Measurements from ENCODE around the gene UPF2. TPM values are rescaled to one million over a fixed set of nuclear protein-coding genes. Genes with fewer than 3 reads are reported as not detected.

UPF2 gene
- total RNA-seq, 4 donors from 2014 or later = 20.6 to 24.8 (median 21.9) TPM

- intact Hi-C loops (cut with DNase I; ENCODE audit: low total_unique reads) = no loop called here
Observed at GRCh38 chr10:11910102-11910501, 132.5 kb downstream of the UPF2 start.

GRCh38 chr10:11909618-11910017 is 133.0 kb downstream of the UPF2 start:
- TF ChIP-seq POLR2A (IDR thresholded peaks at IDR 0.05) = no peak
- TF ChIP-seq CTCF (IDR thresholded peaks at IDR 0.05) = no peak
- WGBS, 2 donors = 75 to 78% methylated on average over 10 of the region's 10 CpGs
- intact Hi-C loops (cut with DNase I; ENCODE audit: low total_unique reads) = no loop called here
- no peak for DNase-seq (ENCODE audit: low spot score in 2 of 2)
- no peak overlapping the region for H3K4me3 ChIP-seq (ENCODE audit: low read depth, poor library complexity, severe bottlenecking)

More at GRCh38 chr10:11910102-11910501, 132.5 kb downstream of the UPF2 start:
- WGBS, 2 donors = 81 to 83% methylated on average over 10 of the region's 10 CpGs
- no peak for DNase-seq (ENCODE audit: low spot score in 2 of 2)
- TF ChIP-seq CTCF (IDR thresholded peaks at IDR 0.05) (no peak), POLR2A (IDR thresholded peaks at IDR 0.05) (no peak)
- no peak overlapping the region for H3K4me3 ChIP-seq (ENCODE audit: low read depth, poor library complexity, severe bottlenecking)

- no peak for TF ChIP-seq POLR2A (IDR thresholded peaks at IDR 0.05)
- no peak for TF ChIP-seq CTCF (IDR thresholded peaks at IDR 0.05)
- H3K4me3 ChIP-seq (ENCODE audit: low read depth, poor library complexity, severe bottlenecking) = no peak overlapping the region
- no peak for DNase-seq (ENCODE audit: low spot score in 2 of 2)
- intact Hi-C loops (cut with DNase I; ENCODE audit: low total_unique reads) = no loop called here
- 93 to 95% methylated on average over 11 of the region's 11 CpGs for WGBS, 2 donors
Observed at GRCh38 chr10:11908991-11909390, 133.6 kb downstream of the UPF2 start.

- WGBS, 2 donors = 89 to 93% methylated on average over 10 of the region's 10 CpGs
Observed at GRCh38 chr10:11908536-11908935, 134.1 kb downstream of the UPF2 start.

GRCh38 chr10:11907914-11908313 is 134.7 kb downstream of the UPF2 start:
- DNase-seq (ENCODE audit: low spot score in 2 of 2) = no peak
- 88 to 95% methylated on average over 15 to 18 of the region's 18 CpGs for WGBS, 2 donors
- no peak for TF ChIP-seq CTCF (IDR thresholded peaks at IDR 0.05)
- no peak for TF ChIP-seq POLR2A (IDR thresholded peaks at IDR 0.05)

More at GRCh38 chr10:11908536-11908935, 134.1 kb downstream of the UPF2 start:
- H3K4me3 ChIP-seq (ENCODE audit: low read depth, poor library complexity, severe bottlenecking) = no peak overlapping the region
- intact Hi-C loops (cut with DNase I; ENCODE audit: low total_unique reads) = no loop called here
- DNase-seq (ENCODE audit: low spot score in 2 of 2) = no peak
- TF ChIP-seq POLR2A (IDR thresholded peaks at IDR 0.05) = no peak
- no peak for TF ChIP-seq CTCF (IDR thresholded peaks at IDR 0.05)

GRCh38 chr10:11906714-11907113 is 135.9 kb downstream of the UPF2 start:
- intact Hi-C loops (cut with DNase I; ENCODE audit: low total_unique reads) = no loop called here

More at GRCh38 chr10:11907914-11908313, 134.7 kb downstream of the UPF2 start:
- intact Hi-C loops (cut with DNase I; ENCODE audit: low total_unique reads) = no loop called here
- no peak overlapping the region for H3K4me3 ChIP-seq (ENCODE audit: low read depth, poor library complexity, severe bottlenecking)

More at GRCh38 chr10:11906714-11907113, 135.9 kb downstream of the UPF2 start:
- no peak overlapping the region for H3K4me3 ChIP-seq (ENCODE audit: low read depth, poor library complexity, severe bottlenecking)
- WGBS, 2 donors = 63 to 66% methylated on average over 8 of the region's 8 CpGs
- TF ChIP-seq CTCF (IDR thresholded peaks at IDR 0.05) (no peak), POLR2A (IDR thresholded peaks at IDR 0.05) (no peak)
- no peak for DNase-seq (ENCODE audit: low spot score in 2 of 2)

Data from lower leg skin (tissue), 4 donors.